Chondrocyte (in vitro differentiated cells): ENCODE results near the gene FTO. TPM values are rescaled to one million over a fixed set of nuclear protein-coding genes. Genes with fewer than 3 reads are reported as not detected.

ENCODE experiments used
- DNase-seq: peaks from one replicate; pipeline ENCODE4 v3.0.0; 2021; ENCODE audit warnings: mixed read lengths, low spot score
- H3K27ac Mint-ChIP-seq: one replicate; pipeline ENCODE4 v1.8.0; 2021; ENCODE audit warnings: mild to moderate bottlenecking, moderate library complexity, mixed read lengths; ENCODE audit not compliant: unreplicated experiment
- H3K27me3 Mint-ChIP-seq: 2 replicates; pipeline ENCODE4 v1.8.0; 2021; ENCODE audit warnings: low read depth, mixed read lengths
- H3K36me3 Mint-ChIP-seq: 2 replicates; pipeline ENCODE4 v1.8.0; 2021; ENCODE audit warnings: low read depth, mixed read lengths
- H3K4me1 Mint-ChIP-seq: 2 replicates; pipeline ENCODE4 v1.8.0; 2021; ENCODE audit warnings: low read depth, mild to moderate bottlenecking, mixed read lengths
- H3K4me3 Mint-ChIP-seq: one replicate; pipeline ENCODE4 v1.8.0; 2021; ENCODE audit warnings: mild to moderate bottlenecking, moderate library complexity, mixed read lengths; ENCODE audit not compliant: unreplicated experiment
- H3K9me3 Mint-ChIP-seq: 2 replicates; pipeline ENCODE4 v1.8.0; 2021; ENCODE audit warnings: low read depth, mixed read lengths
- total RNA-seq: library from RNA; stranded (reverse); gene quantifications from 3 replicates; pipeline ENCODE4 v1.2.1, GENCODE V29; 2021
- TF ChIP-seq, protein P1 (sequence below): fragments of 200-600 bp; sonication (generic); IDR thresholded peaks from 2 replicates; pipeline ENCODE4 v1.5.0; 2021; ENCODE audit warnings: antibody characterized with exemption, mild to moderate bottlenecking, moderate library complexity

The FTO gene
- total RNA-seq, 1 donor from 2014 or later = 85.7 TPM

GRCh38 chr16:54099627-54100026 is 395.7 kb downstream of the FTO start:
- H3K27me3 Mint-ChIP-seq = no peaks in the 10 kb centered on the region
- no peak overlapping the region for H3K27ac Mint-ChIP-seq
- no peaks in the 10 kb centered on the region for H3K4me1 Mint-ChIP-seq
- peaks cover 20% of the 10 kb centered on the region for H3K9me3 Mint-ChIP-seq
- TF ChIP-seq, protein P1, sequence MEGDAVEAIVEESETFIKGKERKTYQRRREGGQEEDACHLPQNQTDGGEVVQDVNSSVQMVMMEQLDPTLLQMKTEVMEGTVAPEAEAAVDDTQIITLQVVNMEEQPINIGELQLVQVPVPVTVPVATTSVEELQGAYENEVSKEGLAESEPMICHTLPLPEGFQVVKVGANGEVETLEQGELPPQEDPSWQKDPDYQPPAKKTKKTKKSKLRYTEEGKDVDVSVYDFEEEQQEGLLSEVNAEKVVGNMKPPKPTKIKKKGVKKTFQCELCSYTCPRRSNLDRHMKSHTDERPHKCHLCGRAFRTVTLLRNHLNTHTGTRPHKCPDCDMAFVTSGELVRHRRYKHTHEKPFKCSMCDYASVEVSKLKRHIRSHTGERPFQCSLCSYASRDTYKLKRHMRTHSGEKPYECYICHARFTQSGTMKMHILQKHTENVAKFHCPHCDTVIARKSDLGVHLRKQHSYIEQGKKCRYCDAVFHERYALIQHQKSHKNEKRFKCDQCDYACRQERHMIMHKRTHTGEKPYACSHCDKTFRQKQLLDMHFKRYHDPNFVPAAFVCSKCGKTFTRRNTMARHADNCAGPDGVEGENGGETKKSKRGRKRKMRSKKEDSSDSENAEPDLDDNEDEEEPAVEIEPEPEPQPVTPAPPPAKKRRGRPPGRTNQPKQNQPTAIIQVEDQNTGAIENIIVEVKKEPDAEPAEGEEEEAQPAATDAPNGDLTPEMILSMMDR = no peak
- no peak for DNase-seq
- no peak overlapping the region for H3K4me3 Mint-ChIP-seq
- peaks cover 10% of the 10 kb centered on the region for H3K36me3 Mint-ChIP-seq

DNA sequence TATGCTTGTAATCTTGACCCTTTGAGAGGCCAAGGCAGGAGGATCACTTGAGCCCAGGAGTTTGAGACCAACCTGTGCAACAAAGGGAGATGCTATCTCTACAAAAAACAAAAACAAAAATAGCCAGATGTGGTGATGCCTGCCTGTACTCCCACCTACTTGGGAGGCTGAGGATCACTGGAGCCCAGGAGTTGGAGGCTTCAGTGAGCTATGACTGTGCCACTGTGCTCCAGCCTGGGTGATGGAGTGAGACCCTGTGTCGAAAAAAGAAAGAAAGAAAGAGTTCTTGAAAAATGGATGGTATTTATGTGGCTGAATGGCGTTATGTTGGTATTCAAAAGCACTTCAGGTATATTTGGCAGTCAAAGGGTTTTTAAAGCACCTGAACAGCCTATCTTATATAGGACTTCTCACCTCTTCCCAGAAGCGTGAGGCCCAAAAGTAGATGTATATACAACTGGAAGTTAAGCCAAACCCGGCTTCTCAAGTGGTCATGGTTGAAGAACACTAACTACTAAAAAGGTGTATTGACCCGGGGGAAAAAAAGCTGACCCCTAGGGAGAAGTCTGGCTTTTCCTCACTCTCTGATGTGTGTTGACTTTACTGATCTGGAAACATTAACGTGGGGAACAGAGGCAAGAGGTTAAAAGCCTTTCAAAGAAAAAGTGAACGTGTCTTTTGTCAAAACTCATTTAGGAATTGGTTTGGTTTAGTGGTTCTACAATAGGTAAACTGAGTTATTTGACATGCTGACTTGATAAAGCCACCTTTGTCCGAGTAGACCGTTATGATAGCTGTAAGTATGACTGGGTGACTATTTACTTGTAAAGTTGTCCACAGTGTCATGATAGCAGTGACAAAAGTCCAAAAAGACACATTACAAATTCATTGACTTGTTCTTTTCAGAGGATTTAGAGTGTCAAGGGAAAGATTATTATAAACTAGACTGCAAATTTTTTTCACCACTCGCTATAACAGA is 399.2 kb downstream of the FTO start:
- Mint-ChIP-seq H3K4me1 (no peaks in the 10 kb centered on the region), H3K36me3 (peaks cover 3% of the 10 kb centered on the region), H3K4me3 (no peak overlapping the region), H3K9me3 (peaks cover 11% of the 10 kb centered on the region), H3K27me3 (no peaks in the 10 kb centered on the region), H3K27ac (no peak overlapping the region)
- DNase-seq = no peak
- TF ChIP-seq, protein P1 = no peak

- DNase-seq = no peak
- no peaks in the 10 kb centered on the region for H3K4me1 Mint-ChIP-seq
- H3K9me3 Mint-ChIP-seq = peaks cover 11% of the 10 kb centered on the region
- H3K27ac Mint-ChIP-seq = no peak overlapping the region
- TF ChIP-seq, protein P1 = no peak
- H3K27me3 Mint-ChIP-seq = no peaks in the 10 kb centered on the region
- H3K36me3 Mint-ChIP-seq = peaks cover 3% of the 10 kb centered on the region
- H3K4me3 Mint-ChIP-seq = no peak overlapping the region
Measured at GRCh38 chr16:54106057-54106456, 402.1 kb downstream of the FTO start.

GRCh38 chr16:54107583-54108202 is 403.7 kb downstream of the FTO start:
- Mint-ChIP-seq H3K9me3 (no peaks in the 10 kb centered on the region), H3K27ac (no peak overlapping the region), H3K36me3 (peaks cover 8% of the 10 kb centered on the region), H3K4me3 (no peak overlapping the region), H3K4me1 (no peaks in the 10 kb centered on the region), H3K27me3 (no peaks in the 10 kb centered on the region)
- no peak for DNase-seq
- TF ChIP-seq, protein P1 = no peak
